Muscle of arm (tissue), 12 donors: ENCODE results near the gene SBF2. TPM values are rescaled to one million over a fixed set of nuclear protein-coding genes. Genes with fewer than 3 reads are reported as not detected.
A peak's percentile ranks its signal among the peaks of the same experiment; 100 is the strongest.
"Not testable (repeated sequence)": the region's sequence is repeated elsewhere in the genome, so short reads cannot be mapped to it uniquely, and the experiment has no call there.

Experiments used
- DNase-seq: peaks from one replicate; pipeline ENCODE4 v3.0.0-alpha.2; 2013
- polyA plus RNA-seq, 12 donors: library from polyadenylated mRNA; unstranded; fragments of 120-200 nt; gene quantifications; one replicate each; pipeline ENCODE4 v1.2.1, GENCODE V29; 2013; ENCODE audit not compliant: insufficient read length in 12 of 12

SBF2 gene
- polyA plus RNA-seq, 12 donors, result 18.3 to 53.2 (median 25.3) TPM; not detected in 1

- no peak for DNase-seq
These were observed 273.9 kb downstream of the SBF2 start for GRCh38 chr11:10019906-10020682.

DNA sequence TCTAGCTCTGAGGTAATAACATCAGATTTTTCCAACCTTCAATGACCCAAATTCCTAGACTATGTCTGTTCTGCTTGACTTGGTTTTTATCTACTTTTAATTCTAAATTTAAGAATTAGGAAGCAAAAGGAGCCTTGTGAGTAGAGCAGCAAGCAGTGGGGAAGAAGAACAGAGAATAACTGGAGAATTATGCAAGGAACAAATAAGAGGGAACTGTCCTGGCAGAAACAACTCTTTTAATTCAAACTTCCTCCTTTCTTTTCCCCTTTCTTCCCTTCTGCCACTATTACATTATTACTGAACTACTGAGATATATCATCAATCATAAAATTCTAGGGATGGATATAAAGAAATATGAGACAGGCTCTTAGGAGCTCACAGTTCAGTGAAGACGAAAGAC, 276.1 kb downstream of the SBF2 start:
- no peak for DNase-seq

DNA sequence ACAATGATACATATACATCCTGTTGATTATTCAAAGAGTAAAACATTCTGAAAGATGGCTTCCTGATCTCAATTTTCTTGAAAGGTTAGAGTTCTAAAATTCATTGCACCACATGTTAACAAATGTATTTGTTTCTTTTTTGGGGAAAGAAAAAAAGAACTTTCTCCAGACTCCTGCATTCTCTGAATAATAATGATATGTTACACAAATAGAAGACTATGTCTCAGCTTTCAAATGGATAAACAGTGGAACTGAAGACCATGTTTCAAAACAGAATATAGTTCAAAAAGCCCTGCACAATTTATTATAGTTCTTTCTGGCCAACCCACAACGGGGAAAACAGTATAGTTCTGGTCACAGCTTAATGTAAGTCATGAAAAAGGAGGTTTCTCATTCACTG, 277.0 kb downstream of the SBF2 start:
- DNase-seq, result no peak

DNA sequence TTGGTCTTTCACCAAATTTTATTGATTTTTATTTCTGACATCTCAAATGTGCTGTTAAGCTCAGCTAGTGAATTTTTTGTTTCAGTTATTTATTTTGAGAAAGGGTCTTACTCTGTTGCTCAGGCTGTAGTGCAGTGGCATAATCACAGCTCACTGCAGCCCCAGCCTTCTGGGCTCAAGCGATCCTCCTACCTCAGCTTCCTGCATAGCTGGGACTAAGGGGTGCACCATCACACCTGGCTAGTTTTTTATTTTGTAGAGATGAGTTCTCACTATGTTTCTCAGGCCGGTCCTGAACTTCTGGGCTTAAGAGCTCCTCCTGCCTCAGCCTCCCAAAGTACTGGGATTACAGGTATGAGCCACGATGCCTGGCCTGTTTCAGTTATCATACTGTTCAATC, 282.0 kb downstream of the SBF2 start:
- no peak for DNase-seq

DNA sequence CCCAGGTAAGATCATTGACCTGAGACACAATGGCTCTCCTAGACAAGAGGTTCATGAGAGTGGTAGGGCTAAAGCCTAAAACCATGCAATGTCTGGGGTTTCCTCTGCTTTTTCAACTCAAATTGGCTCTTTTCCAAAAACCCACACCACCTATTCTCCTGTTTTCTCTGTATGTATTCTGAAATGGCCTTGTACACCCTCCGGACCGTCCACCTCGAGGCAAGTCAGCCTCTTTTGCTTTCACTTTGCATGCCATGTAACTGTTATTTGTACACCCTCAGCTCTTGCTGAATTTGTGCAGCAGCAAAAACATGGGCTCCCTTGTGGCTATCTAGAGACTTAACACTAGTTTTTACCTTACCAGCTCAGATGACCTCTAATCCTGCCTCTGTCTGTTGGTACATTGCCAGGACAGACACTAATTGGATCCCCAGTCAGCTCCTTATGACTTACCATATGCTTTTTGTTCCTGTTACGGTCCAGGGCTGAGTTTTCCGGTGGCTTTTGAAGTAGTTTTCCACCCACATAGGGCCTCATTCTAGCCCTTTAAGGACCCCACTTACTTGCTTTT, 288.0 kb downstream of the SBF2 start:
- DNase-seq, result no peak

DNA sequence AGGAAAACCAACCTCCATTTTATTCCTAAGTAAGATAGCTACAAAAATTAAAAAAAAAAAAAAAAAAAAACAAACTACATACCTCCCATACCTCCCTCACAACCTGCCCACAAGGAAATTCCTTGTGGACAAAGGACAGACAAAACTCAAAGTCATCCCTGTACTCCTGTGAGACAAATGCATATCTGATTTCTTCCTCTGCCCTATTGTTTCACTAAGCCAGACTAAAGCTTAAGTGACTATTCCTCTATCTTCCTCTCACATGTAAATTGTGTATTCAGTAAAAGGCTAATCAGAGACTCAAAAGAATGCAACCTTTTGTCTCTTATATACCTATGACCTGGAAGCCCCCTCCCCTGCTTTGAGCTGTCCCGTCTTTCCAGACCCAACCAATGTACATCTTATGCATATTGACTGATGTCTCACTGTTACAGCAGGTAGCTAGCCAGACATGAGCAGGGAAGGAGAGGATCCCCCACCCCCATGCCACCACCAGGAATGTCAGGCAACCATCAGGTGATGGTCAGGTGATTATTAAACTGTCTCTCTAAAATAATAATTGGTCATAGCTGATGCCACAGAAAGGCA, 289.4 kb downstream of the SBF2 start:
- no peak for DNase-seq

DNA sequence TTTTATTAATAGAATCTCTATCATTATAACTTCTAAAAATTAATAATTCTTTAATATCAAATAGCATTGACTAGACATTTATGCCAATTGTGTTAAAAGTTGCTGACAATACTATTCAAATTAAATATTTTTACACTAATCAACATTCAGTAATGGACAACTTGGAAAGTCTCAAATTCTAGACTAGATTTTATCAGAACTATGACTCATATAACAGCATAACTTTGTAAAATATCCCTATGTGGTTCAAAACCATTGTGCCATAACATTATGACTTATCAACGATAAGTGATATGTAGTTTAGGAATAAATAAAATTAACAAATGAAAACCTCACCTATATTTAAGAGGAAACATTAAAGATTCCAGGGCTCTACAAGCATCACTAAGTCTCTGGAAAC, 291.8 kb downstream of the SBF2 start:
- no peak for DNase-seq

- no peak for DNase-seq
These were observed 301.7 kb downstream of the SBF2 start for GRCh38 chr11:9992306-9992705.

DNA sequence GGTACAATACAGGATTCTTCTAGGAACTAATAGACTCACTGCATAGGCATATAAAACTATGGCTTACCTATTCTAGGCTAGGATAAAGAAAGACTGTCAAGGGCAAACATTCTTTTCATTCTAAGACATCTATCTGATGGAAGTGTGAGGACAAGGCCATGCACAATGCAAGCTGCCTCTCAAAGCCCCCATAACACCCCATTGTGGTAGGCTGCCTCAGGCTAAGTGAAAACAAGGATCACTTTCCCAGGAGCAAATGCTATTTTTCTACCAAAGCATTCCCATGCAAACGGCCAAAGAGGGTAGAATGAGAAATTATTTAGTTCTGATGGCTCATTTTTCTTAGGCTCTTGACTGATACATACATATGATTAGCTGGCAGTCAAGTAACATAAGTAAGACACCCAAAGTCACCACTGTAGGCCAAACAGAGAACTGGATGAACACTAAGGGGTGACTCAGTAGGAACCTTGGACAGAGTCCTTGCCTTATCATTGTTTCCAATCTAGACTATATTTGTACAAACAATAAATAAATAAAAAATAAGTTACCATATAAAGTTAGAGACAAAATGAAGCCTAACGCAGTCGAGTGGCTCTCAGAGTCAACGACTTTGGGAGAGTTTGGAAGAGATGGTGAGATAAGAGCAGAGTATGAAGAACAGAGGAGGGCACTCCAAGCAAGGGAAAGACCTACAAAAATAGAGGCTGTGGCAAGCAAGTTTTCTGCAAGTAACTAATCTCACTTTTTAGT, 303.6 kb downstream of the SBF2 start:
- no peak for DNase-seq

DNA sequence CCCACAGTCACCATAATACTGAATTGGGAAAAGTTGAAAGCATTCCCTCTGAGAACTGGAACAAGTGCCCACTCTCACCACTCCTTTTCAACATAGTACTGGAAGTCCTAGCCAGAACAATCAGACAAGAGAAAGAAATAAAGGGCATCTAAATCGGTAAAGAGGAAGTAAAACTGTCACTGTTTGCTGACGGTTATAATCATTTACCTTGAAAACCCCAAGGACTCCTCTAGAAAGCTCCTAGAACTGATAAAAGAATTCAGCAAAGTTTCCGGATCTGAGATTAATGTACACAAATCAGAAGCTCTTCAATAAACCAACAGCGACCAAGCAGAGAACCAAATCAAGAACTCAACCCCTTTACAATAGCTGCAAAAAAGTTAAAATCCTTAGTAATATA, 306.7 kb downstream of the SBF2 start:
- not testable (repeated sequence) for DNase-seq

- DNase-seq, result no peak
These were observed 311.0 kb downstream of the SBF2 start for GRCh38 chr11:9982796-9983579.

- no peak for DNase-seq
These were observed 311.8 kb downstream of the SBF2 start for GRCh38 chr11:9982127-9982795.

- no peak for DNase-seq
These were observed 313.1 kb downstream of the SBF2 start for GRCh38 chr11:9980931-9981330.

- DNase-seq, result no peak
These were observed 316.5 kb downstream of the SBF2 start for GRCh38 chr11:9977554-9977953.

DNA sequence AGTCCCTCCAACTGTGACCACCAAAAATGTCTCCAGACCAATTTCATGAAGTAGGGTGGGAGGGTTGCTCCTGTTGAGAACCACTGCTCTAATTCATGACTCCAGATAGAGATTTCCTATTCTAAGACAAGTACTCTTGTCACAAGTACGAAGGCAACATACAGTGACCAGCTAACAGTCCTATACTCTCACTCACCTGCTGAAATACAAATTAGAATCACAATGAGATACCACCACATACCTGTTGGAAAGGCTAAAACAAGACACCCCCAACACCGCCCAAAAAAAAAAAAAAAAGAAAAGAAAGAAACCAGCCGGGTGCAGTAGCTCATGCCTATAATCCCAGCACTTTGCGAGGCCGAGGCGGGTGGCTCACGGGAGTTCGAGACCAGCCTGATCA, 319.6 kb downstream of the SBF2 start:
- no peak for DNase-seq

GRCh38 chr11:9973921-9974320, 320.1 kb downstream of the SBF2 start:
- DNase-seq, result no peak

DNA sequence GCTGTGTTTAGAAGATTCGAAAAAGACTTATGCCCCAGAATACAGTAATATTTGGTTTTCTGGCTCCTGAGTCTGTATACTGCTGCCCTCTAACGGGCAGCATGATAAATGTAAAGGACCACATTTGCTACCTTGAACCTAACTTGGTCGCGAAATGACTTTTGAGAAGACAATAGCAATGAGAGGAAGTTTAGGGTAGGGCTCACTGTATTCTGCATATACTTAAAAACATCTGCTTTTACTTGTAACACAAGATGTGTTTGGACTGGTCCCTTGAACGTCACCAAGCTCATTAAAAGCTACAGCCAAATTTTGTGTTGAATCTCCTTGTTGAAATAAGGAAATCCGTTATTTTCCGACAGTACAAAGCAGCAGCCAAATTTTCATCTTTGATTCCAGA, 321.0 kb downstream of the SBF2 start:
- DNase-seq, result peak; percentile 72

DNA sequence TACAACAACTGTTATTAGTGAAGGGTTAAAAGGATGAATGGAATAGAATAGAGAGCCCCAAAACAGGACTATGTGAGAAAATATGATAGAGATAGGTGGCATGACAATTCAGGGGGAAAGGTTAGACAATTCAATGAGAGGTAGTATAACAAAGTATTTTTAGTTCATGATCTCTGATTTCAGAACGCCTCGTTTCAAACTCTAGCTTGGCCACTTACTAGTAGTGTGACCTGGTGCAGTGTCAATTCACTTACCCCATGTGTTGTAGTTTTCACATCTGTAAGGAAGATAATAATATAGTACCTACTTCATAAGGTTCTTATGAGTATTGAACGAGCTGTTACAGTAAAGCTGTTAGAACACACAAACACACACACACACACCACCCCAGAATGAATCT, 322.1 kb downstream of the SBF2 start:
- no peak for DNase-seq

GRCh38 chr11:9969068-9969467, 325.0 kb downstream of the SBF2 start:
- DNase-seq, result no peak

- no peak for DNase-seq
These were observed 331.3 kb downstream of the SBF2 start for GRCh38 chr11:9962722-9963121.

- no peak for DNase-seq
These were observed 336.9 kb downstream of the SBF2 start for GRCh38 chr11:9957072-9957471.
